HepG2 (cell line): ENCODE data around the gene GALR3.

Experiments
- ARNT ChIP-seq: fragments of 450-650 bp; IDR thresholded peaks from 2 replicates; pipeline ENCODE4 v1.6.1; 2017
- MXI1 ChIP-seq: IDR thresholded peaks from 3 replicates; pipeline ENCODE4 v1.6.1; 2012; ENCODE audit warnings: low read depth, low read length, inconsistent platforms, borderline replicate concordance
- NFKB2 ChIP-seq: sonication (generic); formaldehyde crosslinking; IDR thresholded peaks from 2 replicates; pipeline ENCODE4 v1.4.0; 2020; ENCODE audit warnings: missing genetic modification reagents, borderline replicate concordance

DNA sequence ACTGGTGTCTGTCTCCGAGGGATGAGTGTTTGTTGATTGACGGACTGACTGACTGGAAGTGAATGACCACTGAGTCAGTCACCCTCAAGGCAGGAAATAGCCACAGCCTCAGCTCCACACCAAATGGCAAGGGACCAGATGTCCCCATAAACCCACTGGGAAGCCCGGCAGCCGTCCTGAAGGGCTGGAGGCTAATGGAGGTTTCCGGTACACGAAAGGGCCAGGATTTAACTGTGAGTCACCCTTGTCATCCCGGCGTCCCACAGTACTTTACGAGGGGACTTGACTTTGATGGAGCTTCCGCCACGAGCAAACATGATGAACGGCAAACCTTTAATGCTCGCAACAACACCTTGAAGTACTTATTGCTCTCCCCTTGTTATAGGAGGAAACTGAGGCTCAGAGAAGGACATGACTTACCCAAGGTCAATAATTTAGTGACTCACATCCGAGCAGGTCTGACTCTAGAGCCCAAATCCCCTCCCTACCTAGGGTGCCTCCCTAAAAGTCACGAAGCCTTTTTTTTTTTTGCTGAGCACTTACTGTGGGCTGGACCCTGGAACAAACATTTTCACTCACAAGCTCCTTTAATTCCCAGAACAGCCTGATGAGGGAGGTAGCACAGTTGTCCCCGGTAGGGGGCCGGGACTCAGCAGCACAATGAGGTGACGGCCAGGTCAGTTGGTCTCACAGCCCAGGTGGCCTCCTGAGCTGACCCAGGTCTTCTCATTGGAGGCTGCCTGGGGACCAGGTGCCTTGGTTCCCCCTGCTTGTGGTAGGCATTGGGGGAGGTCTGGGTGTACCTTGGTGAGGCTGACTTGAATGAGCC lies 40.6 kb upstream of the GALR3 start:
- TF ChIP-seq MXI1 (no peak), ARNT (no peak), NFKB2 (CRISPR knock-in tag) (no peak)
